ENCODE results near the gene PRSS22. TPM values are rescaled to one million over a fixed set of nuclear protein-coding genes. Genes with fewer than 3 reads are reported as not detected.

PRSS22 gene
- total RNA-seq, 2 experiments from 2014 or later, result not detected

- Histone ChIP-seq H3K4me2 (ENCODE audit: low read length) (no peak overlapping the region), H3K27ac (ENCODE audit: low read depth, low read length, poor library complexity, severe bottlenecking) (no peak overlapping the region), H3K9me3 (ENCODE audit: low read length) (no peaks in the 10 kb centered on the region), H2AFZ (ENCODE audit: low read length) (no peak overlapping the region), H3K79me2 (ENCODE audit: insufficient read depth, low read depth, low read length) (no peaks in the 10 kb centered on the region), H3K9me2 (ENCODE audit: insufficient read depth, low read length) (no peaks in the 10 kb centered on the region), H3K4me1 (ENCODE audit: insufficient read depth, low read length, poor library complexity, severe bottlenecking) (no peaks in the 10 kb centered on the region), H4K20me1 (ENCODE audit: insufficient read depth, low read length) (no peaks in the 10 kb centered on the region), H3K36me3 (ENCODE audit: insufficient read depth, low read length) (no peaks in the 10 kb centered on the region), H3K4me3 (ENCODE audit: low read depth, low read length, poor library complexity, severe bottlenecking) (no peak overlapping the region)
- no peak for DNase-seq (ENCODE audit: low spot score)
- ChIA-PET POLR2A (no interaction called here), CTCF (ENCODE audit: unreplicated experiment) (no interaction called here)
- no peak for TF ChIP-seq CTCF (conservative IDR thresholded peaks at IDR 0.05; ENCODE audit: low read length)
- no peak for TF ChIP-seq EZH2phosphoT487 (IDR thresholded peaks at IDR 0.05; ENCODE audit: borderline replicate concordance, low read depth, low read length)
- BruUV-seq (replicated peaks), result no TSS peak
- intact Hi-C loops (cut with micrococcal nuclease; ENCODE audit: unreplicated experiment), result no loop called here
Observed at GRCh38 chr16:2803545-2804195, 54.3 kb downstream of the PRSS22 start.

Other genes with a start within 250 kb of the PRSS22 start
- gene KCTD5, start 175.6 kb downstream of the PRSS22 start, total RNA-seq (2014; rRNA removed; shearing (Covaris generic)), result 18.9 and 34.6 TPM in 2 replicates
- gene KCTD5, start 175.6 kb downstream of the PRSS22 start, total RNA-seq (2022), result 25.2 and 25.8 TPM in 2 replicates
- 1.3 and 2.7 TPM in 2 replicates for gene PRSS27, start 137.9 kb downstream of the PRSS22 start, total RNA-seq (2014; rRNA removed; shearing (Covaris generic))
- gene PRSS27, start 137.9 kb downstream of the PRSS22 start, total RNA-seq (2022), result 5.7 and 7.7 TPM in 2 replicates
- gene SRRM2, start 105.5 kb downstream of the PRSS22 start, total RNA-seq (2014; rRNA removed; shearing (Covaris generic)), result 206 and 208 TPM in 2 replicates
- 819 and 825 TPM in 2 replicates for gene SRRM2, start 105.5 kb downstream of the PRSS22 start, total RNA-seq (2022)
- 282 and 285 TPM in 2 replicates for gene ELOB, start 80.9 kb downstream of the PRSS22 start, total RNA-seq (2014; rRNA removed; shearing (Covaris generic))
- gene ELOB, start 80.9 kb downstream of the PRSS22 start, total RNA-seq (2022), result 204 and 209 TPM in 2 replicates
- gene PRSS33, start 70.6 kb downstream of the PRSS22 start, total RNA-seq (2014; rRNA removed; shearing (Covaris generic)), result not detected in 2 replicates
- not detected in 2 replicates for gene PRSS33, start 70.6 kb downstream of the PRSS22 start, total RNA-seq (2022)
- not detected in 2 replicates for gene PRSS41, start 59.7 kb downstream of the PRSS22 start, total RNA-seq (2014; rRNA removed; shearing (Covaris generic))
- not detected in 2 replicates for gene PRSS41, start 59.7 kb downstream of the PRSS22 start, total RNA-seq (2022)
- 44.5 and 68.7 TPM in 2 replicates for gene PRSS21, start 40.9 kb downstream of the PRSS22 start, total RNA-seq (2014; rRNA removed; shearing (Covaris generic))
- 69.6 and 75.1 TPM in 2 replicates for gene PRSS21, start 40.9 kb downstream of the PRSS22 start, total RNA-seq (2022)
- 1.2 and 4.0 TPM in 2 replicates for gene ZG16B, start 27.9 kb downstream of the PRSS22 start, total RNA-seq (2014; rRNA removed; shearing (Covaris generic))
- 2.5 and 2.6 TPM in 2 replicates for gene ZG16B, start 27.9 kb downstream of the PRSS22 start, total RNA-seq (2022)
- 38.7 and 44.9 TPM in 2 replicates for gene FLYWCH2, start 25.0 kb upstream of the PRSS22 start, total RNA-seq (2014; rRNA removed; shearing (Covaris generic))
- gene FLYWCH2, start 25.0 kb upstream of the PRSS22 start, total RNA-seq (2022), result 22.3 and 23.9 TPM in 2 replicates
- gene FLYWCH1, start 53.8 kb upstream of the PRSS22 start, total RNA-seq (2014; rRNA removed; shearing (Covaris generic)), result 25.3 and 26.1 TPM in 2 replicates
- gene FLYWCH1, start 53.8 kb upstream of the PRSS22 start, total RNA-seq (2022), result 61.9 and 63.9 TPM in 2 replicates
- gene KREMEN2, start 106.1 kb upstream of the PRSS22 start, total RNA-seq (2014; rRNA removed; shearing (Covaris generic)), result 0.09 and 0.28 TPM in 2 replicates
- gene KREMEN2, start 106.1 kb upstream of the PRSS22 start, total RNA-seq (2022), result 0.31 TPM in 1 of 2 replicates, not detected in the other
- gene PAQR4, start 111.2 kb upstream of the PRSS22 start, total RNA-seq (2014; rRNA removed; shearing (Covaris generic)), result 38.1 and 49.1 TPM in 2 replicates
- gene PAQR4, start 111.2 kb upstream of the PRSS22 start, total RNA-seq (2022), result 59.7 and 67.4 TPM in 2 replicates
- 80.2 and 104 TPM in 2 replicates for gene PKMYT1, start 122.3 kb upstream of the PRSS22 start, total RNA-seq (2014; rRNA removed; shearing (Covaris generic))
- gene PKMYT1, start 122.3 kb upstream of the PRSS22 start, total RNA-seq (2022), result 195 and 197 TPM in 2 replicates
- gene CLDN9, start 154.8 kb upstream of the PRSS22 start, total RNA-seq (2014; rRNA removed; shearing (Covaris generic)), result 0.44 TPM in 1 of 2 replicates, not detected in the other
- 0.42 and 0.59 TPM in 2 replicates for gene CLDN9, start 154.8 kb upstream of the PRSS22 start, total RNA-seq (2022)
- not detected in 2 replicates for gene CLDN6, start 160.0 kb upstream of the PRSS22 start, total RNA-seq (2014; rRNA removed; shearing (Covaris generic))
- not detected in 2 replicates for gene CLDN6, start 160.0 kb upstream of the PRSS22 start, total RNA-seq (2022)
- 4.1 and 4.9 TPM in 2 replicates for gene TNFRSF12A, start 162.2 kb upstream of the PRSS22 start, total RNA-seq (2014; rRNA removed; shearing (Covaris generic))
- gene TNFRSF12A, start 162.2 kb upstream of the PRSS22 start, total RNA-seq (2022), result 1.3 and 1.9 TPM in 2 replicates
- 17.1 and 29.1 TPM in 2 replicates for gene HCFC1R1, start 165.8 kb upstream of the PRSS22 start, total RNA-seq (2014; rRNA removed; shearing (Covaris generic))
- gene HCFC1R1, start 165.8 kb upstream of the PRSS22 start, total RNA-seq (2022), result 32.2 and 39.4 TPM in 2 replicates
- gene THOC6, start 165.9 kb upstream of the PRSS22 start, total RNA-seq (2014; rRNA removed; shearing (Covaris generic)), result 33.7 and 36.0 TPM in 2 replicates
- 26.3 and 33.6 TPM in 2 replicates for gene THOC6, start 165.9 kb upstream of the PRSS22 start, total RNA-seq (2022)
- not detected in 2 replicates for gene BICDL2, start 178.8 kb upstream of the PRSS22 start, total RNA-seq (2014; rRNA removed; shearing (Covaris generic))
- not detected in 2 replicates for gene BICDL2, start 178.8 kb upstream of the PRSS22 start, total RNA-seq (2022)
- gene MMP25, start 188.4 kb upstream of the PRSS22 start, total RNA-seq (2014; rRNA removed; shearing (Covaris generic)), result 0.63 and 2.6 TPM in 2 replicates
- gene MMP25, start 188.4 kb upstream of the PRSS22 start, total RNA-seq (2022), result 5.6 and 5.8 TPM in 2 replicates
- not detected in 2 replicates for gene IL32, start 207.5 kb upstream of the PRSS22 start, total RNA-seq (2014; rRNA removed; shearing (Covaris generic))
- gene IL32, start 207.5 kb upstream of the PRSS22 start, total RNA-seq (2022), result not detected in 2 replicates
- 0.09 TPM in 1 of 2 replicates, not detected in the other for gene ZSCAN10, start 241.1 kb upstream of the PRSS22 start, total RNA-seq (2014; rRNA removed; shearing (Covaris generic))
- 0.49 and 0.72 TPM in 2 replicates for gene ZSCAN10, start 241.1 kb upstream of the PRSS22 start, total RNA-seq (2022)